Smooth muscle cell (in vitro differentiated cells): ENCODE measurements around the gene JOSD1. TPM values are rescaled to one million over a fixed set of nuclear protein-coding genes. Genes with fewer than 3 reads are reported as not detected.

Source experiments
- DNase-seq: peaks from one replicate; lab custom pipeline; 2025; ENCODE audit not compliant: unreplicated experiment; lab: John Stamatoyannopoulos, UW
- H2AFZ ChIP-seq: fragments of 200-600 bp; sonication (generic); 2 replicates; pipeline ENCODE4 v1.6.0; 2016; ENCODE audit warnings: antibody characterized with exemption, low read depth, mild to moderate bottlenecking
- H3F3A ChIP-seq: fragments of 200-600 bp; sonication (generic); 2 replicates; pipeline ENCODE4 v1.6.0; 2017; ENCODE audit warnings: antibody characterized with exemption, low read depth
- H3K27ac ChIP-seq: fragments of 200-600 bp; sonication (generic); 2 replicates; pipeline ENCODE4 v1.5.1; 2016; ENCODE audit warnings: low read depth, mild to moderate bottlenecking
- H3K27me3 ChIP-seq: fragments of 200-600 bp; sonication (generic); 2 replicates; pipeline ENCODE4 v1.6.1; 2016; ENCODE audit warnings: low read depth, mild to moderate bottlenecking
- H3K36me3 ChIP-seq: fragments of 200-600 bp; sonication (generic); 2 replicates; pipeline ENCODE4 v1.5.1; 2016; ENCODE audit warnings: low read depth
- H3K4me1 ChIP-seq: fragments of 200-600 bp; sonication (generic); 2 replicates; pipeline ENCODE4 v1.5.1; 2016; ENCODE audit warnings: low read depth
- H3K4me2 ChIP-seq: fragments of 200-600 bp; sonication (generic); 2 replicates; pipeline ENCODE4 v1.6.0; 2016; ENCODE audit warnings: mild to moderate bottlenecking
- H3K4me3 ChIP-seq: fragments of 200-600 bp; sonication (generic); 2 replicates; pipeline ENCODE4 v1.5.1; 2016; ENCODE audit warnings: mild to moderate bottlenecking
- H3K79me2 ChIP-seq: fragments of 200-600 bp; sonication (generic); 2 replicates; pipeline ENCODE4 v1.6.0; 2016; ENCODE audit warnings: low read depth, mild to moderate bottlenecking
- H3K9ac ChIP-seq: fragments of 200-600 bp; sonication (generic); 2 replicates; pipeline ENCODE4 v1.6.0; 2016; ENCODE audit warnings: low read depth
- H3K9me3 ChIP-seq: fragments of 200-600 bp; sonication (generic); replicated peaks from 2 replicates; pipeline ENCODE4 v1.5.1; 2016; ENCODE audit warnings: low read depth
- H4K20me1 ChIP-seq: fragments of 200-600 bp; sonication (generic); 2 replicates; pipeline ENCODE4 v1.6.0; 2016; ENCODE audit warnings: low read depth
- WGBS: methylation state at CpG from one replicate; pipeline ENCODE4 v1.1.7; 2016; ENCODE audit warnings: low lambda C conversion rate; 5-methylcytosine and 5-hydroxymethylcytosine counted together
- polyA plus RNA-seq: library from polyadenylated mRNA; unstranded; fragments of >200 nt; fragmentation: Nextera tagmentation; extraction: Ambion mirVana; gene quantifications from 2 replicates; pipeline ENCODE4 v1.2.1, GENCODE V29; 2016
- total RNA-seq: library from RNA; depleted of rRNA; stranded (reverse); fragments of >200 nt; gene quantifications from 2 replicates; pipeline ENCODE4 v1.2.3, GENCODE V29; 2014
- TF ChIP-seq, protein P1 (sequence below): fragments of 200-600 bp; sonication (generic); IDR thresholded peaks from 2 replicates; pipeline ENCODE4 v1.5.1; 2017; ENCODE audit warnings: borderline replicate concordance, mild to moderate bottlenecking, antibody characterized with exemption; ENCODE audit not compliant: insufficient read depth, poor library complexity, severe bottlenecking

JOSD1 gene
- total and polyA plus RNA-seq, 2 experiments from 2014 or later: 6.2 to 38.9 TPM

DNA sequence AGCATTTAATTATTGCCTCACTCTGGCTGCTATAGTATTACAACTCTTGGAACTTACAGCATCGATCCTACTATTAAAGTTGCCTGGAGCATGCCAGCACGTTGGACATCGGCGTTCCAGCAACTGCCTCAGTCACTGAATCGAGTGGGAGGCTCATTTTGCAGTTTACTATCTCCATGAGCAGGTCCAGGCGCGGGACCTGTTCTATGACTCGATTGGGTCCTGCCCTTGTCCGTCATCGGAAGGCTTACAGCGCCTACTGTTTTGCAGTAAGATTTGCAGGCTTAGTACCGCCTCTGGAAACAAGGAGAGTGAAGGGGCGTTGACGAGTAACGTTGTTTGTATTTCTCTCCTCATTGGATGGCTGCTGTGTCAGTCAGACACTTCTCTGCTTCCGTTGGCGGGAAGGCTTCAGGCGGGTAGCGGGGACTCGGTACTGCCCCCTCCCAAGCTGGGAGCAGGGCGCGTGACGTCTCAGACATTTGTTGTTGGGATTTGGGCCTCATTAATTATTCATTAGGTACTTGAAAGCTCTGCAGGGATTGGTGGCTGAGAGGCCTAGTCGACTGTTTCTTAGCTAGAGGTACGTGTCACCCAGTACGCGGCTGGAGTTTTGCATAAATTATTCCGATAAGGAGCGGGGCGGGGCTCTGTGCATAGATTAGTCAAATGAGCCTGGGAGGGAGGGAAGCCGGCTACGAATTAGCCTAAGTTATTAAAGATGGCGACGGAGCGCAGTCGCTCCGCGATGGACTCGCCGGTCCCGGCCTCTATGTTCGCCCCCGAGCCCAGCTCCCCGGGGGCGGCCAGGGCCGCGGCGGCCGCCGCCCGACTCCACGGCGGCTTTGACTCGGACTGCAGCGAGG is 4.7 kb upstream of the JOSD1 start, which contains the start of gene GTPBP1:
TSS of gene GTPBP1 (plus strand) at position 710 of the 866 bp plus-strand sequence. CDS start at position 722, 12 bp downstream.
- peak within 1 kb of the TSS; percentile 92 for H3K27ac ChIP-seq

DNA sequence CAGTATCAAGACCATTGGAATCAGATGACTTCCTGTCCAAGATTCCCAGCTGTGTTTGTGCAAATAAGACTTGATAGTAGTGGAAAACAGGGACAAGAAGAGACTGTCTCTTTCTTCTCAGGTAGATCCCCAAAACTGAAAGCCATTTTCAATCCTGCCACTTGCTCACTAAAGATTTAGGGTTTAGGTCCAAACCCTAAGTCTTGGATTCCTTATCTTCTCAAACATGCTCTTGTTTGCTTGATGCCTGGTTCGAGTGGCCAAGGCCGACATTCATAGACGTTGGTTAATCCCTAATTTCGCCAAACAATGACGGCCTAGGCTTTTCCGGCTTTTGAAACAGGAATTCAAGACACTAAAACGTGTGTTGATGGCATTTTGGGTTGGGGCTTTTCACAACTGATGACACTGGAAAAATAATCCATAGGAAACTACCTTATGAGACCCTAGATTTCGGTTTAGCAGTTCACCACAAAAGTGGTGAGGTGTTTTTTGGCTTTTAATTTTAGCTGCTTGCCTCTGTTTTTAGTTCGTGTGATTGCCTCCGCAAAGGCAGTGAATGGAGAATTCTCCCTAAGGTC is 4.0 kb upstream of the JOSD1 start:
- Histone ChIP-seq H2AFZ (peak overlapping the region; percentile 88), H3K4me3 (peak overlapping the region; percentile 41), H3K4me2 (peak overlapping the region; percentile 83), H3K79me2 (peaks cover 44% of the 10 kb centered on the region), H3K36me3 (no peaks in the 10 kb centered on the region), H3K9ac (peak overlapping the region; percentile 45), H4K20me1 (peaks cover 36% of the 10 kb centered on the region), H3K27ac (peak overlapping the region; percentile 85), H3F3A (peaks cover 8% of the 10 kb centered on the region), H3K9me3 (no peaks in the 10 kb centered on the region), H3K4me1 (peaks cover 19% of the 10 kb centered on the region), H3K27me3 (no peaks in the 10 kb centered on the region)
- no peak for DNase-seq
- TF ChIP-seq, protein P1, sequence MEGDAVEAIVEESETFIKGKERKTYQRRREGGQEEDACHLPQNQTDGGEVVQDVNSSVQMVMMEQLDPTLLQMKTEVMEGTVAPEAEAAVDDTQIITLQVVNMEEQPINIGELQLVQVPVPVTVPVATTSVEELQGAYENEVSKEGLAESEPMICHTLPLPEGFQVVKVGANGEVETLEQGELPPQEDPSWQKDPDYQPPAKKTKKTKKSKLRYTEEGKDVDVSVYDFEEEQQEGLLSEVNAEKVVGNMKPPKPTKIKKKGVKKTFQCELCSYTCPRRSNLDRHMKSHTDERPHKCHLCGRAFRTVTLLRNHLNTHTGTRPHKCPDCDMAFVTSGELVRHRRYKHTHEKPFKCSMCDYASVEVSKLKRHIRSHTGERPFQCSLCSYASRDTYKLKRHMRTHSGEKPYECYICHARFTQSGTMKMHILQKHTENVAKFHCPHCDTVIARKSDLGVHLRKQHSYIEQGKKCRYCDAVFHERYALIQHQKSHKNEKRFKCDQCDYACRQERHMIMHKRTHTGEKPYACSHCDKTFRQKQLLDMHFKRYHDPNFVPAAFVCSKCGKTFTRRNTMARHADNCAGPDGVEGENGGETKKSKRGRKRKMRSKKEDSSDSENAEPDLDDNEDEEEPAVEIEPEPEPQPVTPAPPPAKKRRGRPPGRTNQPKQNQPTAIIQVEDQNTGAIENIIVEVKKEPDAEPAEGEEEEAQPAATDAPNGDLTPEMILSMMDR: no peak
- 33% methylated on average over 10 of the region's 10 CpGs for WGBS

More for the DNA sequence above, 4.7 kb upstream of the JOSD1 start, which contains the start of gene GTPBP1:
- Histone ChIP-seq H3K4me3 (peak within 1 kb of the TSS; percentile 95), H3K79me2 (peaks cover 44% of the 10 kb centered on the region), H3K4me1 (peaks cover 19% of the 10 kb centered on the region), H4K20me1 (peaks cover 43% of the 10 kb centered on the region), H3K9ac (peak within 1 kb of the TSS; percentile 98), H3F3A (peaks cover 8% of the 10 kb centered on the region), H3K9me3 (no peaks in the 10 kb centered on the region), H3K27me3 (no peaks in the 10 kb centered on the region), H3K4me2 (peak within 1 kb of the TSS; percentile 91), H2AFZ (peak within 1 kb of the TSS; percentile 88), H3K36me3 (no peaks in the 10 kb centered on the region)
- TF ChIP-seq, protein P1: no peak
- peak; percentile 98 for DNase-seq
- WGBS: under 1% methylated on average over 55 of the region's 55 CpGs

DNA sequence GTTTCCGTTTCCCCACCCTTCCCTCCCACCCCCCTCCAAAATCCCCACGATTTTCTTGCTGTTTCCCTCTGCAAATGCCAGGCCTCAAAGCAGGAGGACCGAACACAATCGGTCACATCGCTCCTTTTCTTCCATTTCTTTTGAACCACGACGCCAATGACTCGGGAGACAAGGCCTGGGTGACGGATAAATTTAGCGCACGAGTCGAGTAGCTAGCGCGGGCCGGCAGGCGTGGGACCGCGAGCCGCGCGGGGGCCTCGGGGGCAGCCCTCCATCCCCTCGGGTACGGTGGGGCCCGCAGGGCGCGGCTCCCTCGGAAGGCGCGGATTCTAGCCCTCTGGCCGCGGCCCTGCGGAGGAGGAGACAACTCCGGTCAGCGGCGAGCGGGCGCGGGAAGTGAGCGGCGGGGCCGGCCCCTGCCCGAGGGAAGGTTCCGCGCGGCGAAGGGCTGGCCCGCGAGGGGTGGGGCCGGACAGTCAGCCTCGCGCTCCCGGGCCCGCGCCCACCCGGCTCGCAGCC is 414 bp downstream of the JOSD1 start:
- peaks cover 3% of the 10 kb centered on the region for H3F3A ChIP-seq
- under 1% methylated on average over 35 of the region's 57 CpGs for WGBS
- no peaks in the 10 kb centered on the region for H3K27me3 ChIP-seq
- no peak for DNase-seq
- peaks cover 51% of the 10 kb centered on the region for H3K79me2 ChIP-seq
- peak overlapping the region; percentile 74 for H2AFZ ChIP-seq
- no peaks in the 10 kb centered on the region for H3K9me3 ChIP-seq
- H3K4me3 ChIP-seq: peak overlapping the region; percentile 96
- TF ChIP-seq, protein P1: no peak
- H3K27ac ChIP-seq: peak overlapping the region; percentile 94
- H3K4me1 ChIP-seq: peaks cover 37% of the 10 kb centered on the region
- peak overlapping the region; percentile 98 for H3K9ac ChIP-seq
- no peaks in the 10 kb centered on the region for H3K36me3 ChIP-seq
- peaks cover 42% of the 10 kb centered on the region for H4K20me1 ChIP-seq
- peak overlapping the region; percentile 88 for H3K4me2 ChIP-seq
